ENCODE data around the gene CRIP3. TPM values are rescaled to one million over a fixed set of nuclear protein-coding genes. Genes with fewer than 3 reads are reported as not detected.

CRIP3 gene
- total RNA-seq, 1 experiment from 2014 or later = 16.9 TPM

DNA sequence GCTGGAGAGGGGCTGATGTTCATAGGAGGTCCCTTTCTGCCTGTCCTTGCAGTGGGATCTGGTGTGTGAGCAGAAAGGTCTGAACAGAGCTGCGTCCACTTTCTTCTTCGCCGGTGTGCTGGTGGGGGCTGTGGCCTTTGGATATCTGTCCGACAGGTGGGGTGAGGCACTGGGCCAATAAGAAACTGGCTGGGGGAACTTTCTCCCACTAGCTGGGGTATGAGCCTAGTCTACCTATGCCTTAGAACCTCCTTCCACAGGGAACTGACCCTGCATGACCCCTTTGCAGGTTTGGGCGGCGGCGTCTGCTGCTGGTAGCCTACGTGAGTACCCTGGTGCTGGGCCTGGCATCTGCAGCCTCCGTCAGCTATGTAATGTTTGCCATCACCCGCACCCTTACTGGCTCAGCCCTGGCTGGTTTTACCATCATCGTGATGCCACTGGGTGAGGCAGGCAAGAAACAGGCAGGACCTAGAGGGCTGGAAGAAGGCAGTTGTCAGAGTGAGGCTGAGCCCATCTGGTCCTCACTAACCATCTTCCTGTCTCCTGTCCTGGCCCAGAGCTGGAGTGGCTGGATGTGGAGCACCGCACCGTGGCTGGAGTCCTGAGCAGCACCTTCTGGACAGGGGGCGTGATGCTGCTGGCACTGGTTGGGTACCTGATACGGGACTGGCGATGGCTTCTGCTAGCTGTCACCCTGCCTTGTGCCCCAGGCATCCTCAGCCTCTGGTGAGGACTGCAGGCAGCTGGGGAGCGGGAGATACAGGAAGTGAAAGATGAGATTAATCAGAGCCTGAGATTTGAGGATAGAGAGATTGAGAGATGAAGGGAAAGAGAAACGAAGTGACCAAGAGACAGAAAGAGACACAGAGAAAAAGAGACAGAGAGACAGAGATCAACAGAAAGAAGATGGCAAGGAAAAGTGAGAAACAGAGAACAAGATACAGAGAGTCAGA, 9.0 kb downstream of the CRIP3 start:
- Histone ChIP-seq H3K23me2 (ENCODE audit: insufficient read length, low read depth, low read length, poor library complexity, severe bottlenecking) (no peaks in the 10 kb centered on the region), H3K4ac (ENCODE audit: low read depth, low read length) (no peak overlapping the region), H2BK15ac (ENCODE audit: low read depth, low read length) (no peak overlapping the region), H2AK5ac (ENCODE audit: insufficient read length, low read length) (no peak overlapping the region), H3K14ac (ENCODE audit: insufficient read depth, low read length) (peak overlapping the region; percentile 30; the same call in 1 of the 2 replicates), H4K20me1 (ENCODE audit: control insufficient read depth, insufficient read depth, insufficient read length) (peaks cover 1% of the 10 kb centered on the region), H3K23ac (ENCODE audit: insufficient read length, low read depth, low read length) (no peak overlapping the region), H2BK12ac (ENCODE audit: insufficient read length, low read depth, low read length) (no peak overlapping the region), H3K9ac (ENCODE audit: extremely low read depth, insufficient read length, low read length) (no peak overlapping the region), H2BK20ac (ENCODE audit: low read depth, low read length, poor library complexity, severe bottlenecking) (no peak overlapping the region), H4K5ac (ENCODE audit: insufficient read length, low read depth, low read length) (no peak overlapping the region), H3K56ac (ENCODE audit: insufficient read length, low read depth, low read length) (no peak overlapping the region), H3K4me2 (ENCODE audit: insufficient read depth, insufficient read length, low read length) (no peak overlapping the region), H4K8ac (replicated peaks; ENCODE audit: insufficient read length, low read depth, low read length) (no peak overlapping the region), H3K4me1 (ENCODE audit: insufficient read depth, low read length) (no peaks in the 10 kb centered on the region), H3K27ac (ENCODE audit: insufficient read length, low read depth, low read length) (no peak overlapping the region), H3K79me2 (ENCODE audit: insufficient read depth, low read length) (no peaks in the 10 kb centered on the region), H3K79me1 (ENCODE audit: insufficient read depth, low read depth, low read length, poor library complexity, severe bottlenecking) (no peaks in the 10 kb centered on the region), H3K18ac (ENCODE audit: insufficient read length, low read depth, low read length) (no peak overlapping the region), H4K91ac (ENCODE audit: insufficient read length, low read depth, low read length) (no peak overlapping the region), H3T11ph (ENCODE audit: low read length) (no peak overlapping the region), H2AFZ (ENCODE audit: low read length) (no peak overlapping the region), H2BK120ac (ENCODE audit: low read depth, low read length, poor library complexity, severe bottlenecking) (no peak overlapping the region), H2BK5ac (ENCODE audit: insufficient read length, low read length) (no peak overlapping the region), H3K9me3 (ENCODE audit: control insufficient read depth, low read depth, low read length) (no peaks in the 10 kb centered on the region), H3K27me3 (ENCODE audit: insufficient read depth, low read length) (no peaks in the 10 kb centered on the region)
- peaks cover 0 to 6% (median 4%) of the 10 kb centered on the region in 3 experiments; a peak in 3 of 7 replicates for H3K36me3 Mint-ChIP-seq (ENCODE audit: insufficient read depth in 1 of 3, low read depth in 3 of 3)
- H3K27ac Mint-ChIP-seq = peak overlapping the region in 1 of 3 experiments; percentile 2; a peak in 1 of 7 replicates
- H3K4me1 Mint-ChIP-seq = peaks cover 15% of the 10 kb centered on the region in 2 experiments
- WGBS (ENCODE audit: extremely low coverage, insufficient read length, low lambda C conversion rate) = no CpG with 5 or more reads among the region's 18 CpGs
- no peak overlapping the region for H3K4me3 Mint-ChIP-seq
- no peak for TF ChIP-seq CTCF (conservative IDR thresholded peaks at IDR 0.05)
- no peaks in the 10 kb centered on the region for H3K9me3 Mint-ChIP-seq
- DNase-seq = no peak
- peaks cover 14% of the 10 kb centered on the region for H3K27me3 Mint-ChIP-seq (ENCODE audit: low read depth)

Data from H9 (cell line).